GM19372 (cell line): ENCODE results near the gene TKT.

Experiments
- ATAC-seq: cut with Tn5 transposase; IDR thresholded peaks from one replicate; pipeline ENCODE4 v1.9.1; 2021; ENCODE audit warnings: mild to moderate bottlenecking, low read depth, moderate library complexity; ENCODE audit not compliant: unreplicated experiment

TKT gene

DNA sequence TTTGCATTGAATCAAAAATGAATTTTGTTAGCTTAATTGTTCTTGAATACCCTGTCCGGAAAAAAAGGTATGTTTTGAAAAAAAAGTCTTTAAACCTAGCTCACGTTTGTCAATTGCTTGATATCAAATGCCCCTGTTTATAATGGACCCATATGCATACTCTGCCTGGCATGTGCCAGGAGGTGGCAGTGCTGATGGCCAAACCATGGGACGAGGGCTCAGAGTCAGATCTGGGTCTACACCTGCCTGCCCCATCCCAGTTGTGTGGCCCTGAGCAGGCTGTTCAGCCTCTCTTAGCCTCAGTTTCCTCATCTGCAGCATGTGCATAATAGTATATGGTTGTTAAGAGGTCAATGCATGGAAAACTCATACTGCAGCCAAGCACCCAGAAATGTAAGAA lies 56.0 kb downstream of the TKT start:
- no peak for ATAC-seq

DNA sequence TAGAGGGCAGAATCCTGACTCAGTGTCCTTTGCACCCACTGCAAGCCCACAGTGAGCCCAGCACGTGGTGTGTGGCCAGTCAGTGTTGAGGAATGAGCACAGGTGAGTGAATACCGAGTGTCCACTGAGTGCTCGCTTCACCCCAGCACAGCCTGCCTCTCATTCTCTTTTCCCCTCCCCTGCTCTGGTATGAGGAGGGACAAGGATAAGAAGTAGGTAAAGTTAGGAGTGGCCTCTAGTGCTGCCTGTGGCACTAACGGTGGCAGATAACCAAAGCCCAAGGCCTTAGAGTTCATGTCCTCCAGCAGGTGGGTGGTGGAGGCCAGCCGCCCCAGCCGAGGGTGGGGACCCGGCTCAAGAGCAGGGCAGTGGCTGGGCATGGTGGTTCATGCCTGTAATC lies 56.8 kb downstream of the TKT start:
- no peak for ATAC-seq

DNA sequence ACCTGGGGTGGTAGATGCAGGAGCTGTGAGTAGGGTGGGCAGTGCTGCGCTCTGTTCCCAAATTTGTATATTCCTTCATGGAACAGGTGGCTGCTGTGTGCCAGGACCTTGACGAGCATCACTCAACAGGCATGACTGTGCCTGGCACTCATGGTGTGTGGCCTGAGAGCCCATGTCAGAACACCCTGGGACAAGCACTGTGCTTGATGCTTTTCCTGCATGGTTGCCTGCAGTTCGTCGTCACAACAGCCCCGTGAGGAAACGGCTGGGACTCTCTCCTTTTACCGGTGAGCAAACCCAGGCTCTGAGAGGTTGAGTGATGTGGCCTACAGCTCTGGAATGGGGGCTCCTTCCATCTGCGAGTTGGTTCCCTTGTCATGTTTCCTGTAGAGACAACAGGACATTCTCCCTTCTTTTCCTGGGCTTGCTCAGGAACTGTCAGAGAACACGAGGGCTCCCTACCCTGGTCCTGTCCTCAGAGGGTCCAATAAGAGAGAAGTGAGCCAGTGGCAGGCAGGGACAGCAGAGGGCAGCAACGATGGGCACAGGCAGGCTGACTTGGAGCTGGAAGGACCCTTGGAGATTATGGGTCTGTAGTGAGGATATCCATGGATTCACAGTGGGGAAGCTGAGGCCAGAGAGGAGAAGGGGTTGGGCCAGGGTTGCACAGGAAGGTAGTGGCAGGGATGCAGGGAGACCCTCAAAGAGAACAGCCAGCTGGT lies 57.4 kb downstream of the TKT start:
- ATAC-seq, result no peak

DNA sequence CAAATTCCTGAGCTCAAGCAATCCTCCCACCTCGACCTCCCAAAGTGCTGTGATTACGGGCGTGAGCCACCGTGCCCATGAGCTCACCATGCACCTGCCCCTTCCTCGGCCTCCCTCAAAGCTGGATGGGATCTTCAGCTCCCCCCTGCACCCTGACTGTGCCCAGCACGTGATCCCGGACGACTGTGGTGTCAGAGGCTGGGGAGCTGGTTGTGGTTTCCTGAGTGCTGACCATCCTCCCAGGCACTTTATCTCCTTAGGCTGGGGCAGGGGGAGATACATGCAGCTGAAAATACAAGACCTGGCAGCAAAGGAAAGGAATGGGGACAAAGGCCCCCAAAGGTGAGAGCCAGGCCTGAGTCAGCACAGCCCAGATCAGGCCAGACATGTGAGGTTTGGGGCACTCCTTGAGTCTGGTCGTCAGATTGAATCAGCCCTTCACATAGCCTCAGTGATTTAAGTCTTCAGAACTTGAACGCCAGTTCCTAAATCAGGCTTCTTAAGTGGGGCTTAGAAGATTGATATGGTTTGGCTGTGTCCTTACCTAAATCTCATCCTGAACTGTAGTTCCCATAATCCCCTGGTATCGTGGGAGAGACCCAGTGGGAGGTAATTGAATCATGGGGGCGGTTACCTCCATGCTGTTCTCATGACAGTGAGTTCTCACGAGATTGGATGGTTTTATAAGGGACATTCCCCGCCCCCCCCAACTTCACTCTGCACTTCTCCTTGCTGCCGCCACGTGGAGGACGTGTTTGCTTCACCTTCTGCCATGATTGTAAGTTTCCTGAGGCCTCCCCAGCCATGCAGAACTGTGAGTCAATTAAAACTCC lies 59.0 kb downstream of the TKT start:
- peak; percentile 46 for ATAC-seq

DNA sequence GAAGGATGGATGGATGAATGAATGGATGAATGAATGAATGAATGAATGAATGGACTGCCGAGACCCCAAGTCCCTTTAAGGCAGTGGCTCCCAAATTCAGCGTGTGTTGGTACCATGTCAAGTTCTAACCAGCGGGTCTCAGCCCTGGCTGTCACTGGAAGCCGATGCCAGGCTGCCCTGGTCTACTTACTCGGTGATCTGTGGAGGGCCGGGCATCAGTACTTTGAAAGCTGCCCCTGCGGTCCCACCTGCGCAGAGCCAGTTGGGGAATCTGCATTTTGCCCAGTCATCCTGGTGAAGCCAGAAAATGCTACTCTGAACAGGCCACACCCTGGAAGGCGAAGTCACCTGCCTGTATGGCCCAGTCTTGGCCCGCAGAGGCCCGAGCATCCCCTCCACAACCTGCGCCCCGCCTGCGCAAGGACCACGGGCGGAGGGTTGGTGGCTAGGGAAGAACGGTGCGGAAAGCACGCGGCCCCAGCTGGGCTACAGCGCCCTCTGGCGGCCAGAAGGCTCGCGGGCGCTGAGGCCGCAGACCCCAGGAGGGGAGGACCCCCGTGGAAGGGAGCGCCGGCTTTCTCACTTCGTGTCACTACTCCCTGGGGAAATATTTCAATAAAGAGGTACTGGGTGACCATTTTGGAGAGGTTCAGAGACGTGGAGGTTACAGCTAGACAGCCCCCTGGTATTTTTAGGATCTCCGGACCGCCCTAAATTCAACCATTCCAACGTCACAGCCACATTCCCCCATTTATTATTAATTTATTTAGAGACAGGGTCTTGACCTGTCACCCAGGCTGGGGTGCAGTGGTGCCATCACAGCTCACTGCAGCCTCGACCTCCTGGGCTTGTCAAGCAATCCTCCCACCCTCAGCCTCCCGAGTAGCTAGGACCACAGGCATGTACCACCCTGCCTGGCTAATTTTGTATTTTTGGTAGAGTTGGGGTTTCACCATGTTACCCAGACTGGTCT lies 59.9 kb downstream of the TKT start:
- ATAC-seq, result no peak

DNA sequence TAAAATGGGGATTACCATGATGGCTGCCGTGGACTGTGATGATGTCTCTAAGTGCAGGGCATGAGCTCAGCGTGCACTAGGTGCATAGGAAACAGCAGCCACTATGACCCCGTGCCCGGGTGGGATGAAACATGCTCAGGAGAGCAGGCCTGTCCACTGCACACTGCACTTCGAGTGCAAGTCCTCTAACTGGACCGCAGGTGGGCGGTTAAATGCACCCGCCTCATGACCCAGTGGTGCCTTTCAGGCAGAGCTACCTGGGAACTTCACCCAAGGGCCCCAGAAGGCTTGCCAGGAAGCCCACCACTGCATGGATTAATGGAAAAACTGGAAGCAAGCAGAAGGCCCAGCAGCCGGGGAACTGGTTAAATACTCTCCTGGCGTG lies 60.8 kb downstream of the TKT start:
- ATAC-seq, result no peak

DNA sequence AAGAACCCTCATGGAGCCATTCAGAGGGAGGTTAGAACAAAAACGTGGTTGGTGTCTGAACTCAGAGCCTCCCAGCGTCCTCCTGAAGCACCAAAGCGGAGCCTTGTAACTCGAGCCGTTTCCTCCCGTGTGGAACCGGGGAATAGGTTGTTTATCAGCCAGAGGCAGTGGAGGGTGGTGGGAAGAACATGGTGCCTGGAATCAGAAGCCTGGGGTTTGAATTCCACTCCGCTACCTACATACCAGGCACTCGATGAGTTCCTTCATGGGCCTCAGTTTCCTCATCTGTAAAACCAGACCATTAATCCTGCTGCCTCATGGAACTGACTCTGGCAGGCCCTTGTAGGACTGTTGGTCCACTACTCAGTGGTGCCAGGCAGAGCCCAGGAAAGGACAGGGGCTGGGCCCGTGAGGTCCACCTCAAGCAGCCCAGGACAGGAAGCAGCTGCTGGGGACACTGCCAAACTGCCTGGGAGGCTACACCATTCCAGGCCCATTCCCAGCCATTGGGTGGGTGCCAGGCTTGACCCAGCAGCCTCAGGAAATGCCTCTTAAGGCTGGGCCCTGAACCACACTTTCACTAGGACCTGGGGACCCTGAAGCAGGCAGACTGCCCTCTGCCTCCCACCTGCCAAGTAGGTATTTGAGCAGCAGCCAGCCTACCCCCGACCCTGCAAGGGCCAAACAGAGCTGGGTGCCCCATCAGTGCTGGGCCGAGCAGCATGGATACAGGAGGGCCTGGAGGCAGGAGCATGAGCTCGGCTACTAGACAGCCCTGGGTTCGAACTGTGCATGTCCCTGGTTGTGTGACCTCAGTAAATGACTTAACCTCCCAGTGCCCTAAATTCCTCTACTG lies 61.4 kb downstream of the TKT start:
- ATAC-seq, result no peak

DNA sequence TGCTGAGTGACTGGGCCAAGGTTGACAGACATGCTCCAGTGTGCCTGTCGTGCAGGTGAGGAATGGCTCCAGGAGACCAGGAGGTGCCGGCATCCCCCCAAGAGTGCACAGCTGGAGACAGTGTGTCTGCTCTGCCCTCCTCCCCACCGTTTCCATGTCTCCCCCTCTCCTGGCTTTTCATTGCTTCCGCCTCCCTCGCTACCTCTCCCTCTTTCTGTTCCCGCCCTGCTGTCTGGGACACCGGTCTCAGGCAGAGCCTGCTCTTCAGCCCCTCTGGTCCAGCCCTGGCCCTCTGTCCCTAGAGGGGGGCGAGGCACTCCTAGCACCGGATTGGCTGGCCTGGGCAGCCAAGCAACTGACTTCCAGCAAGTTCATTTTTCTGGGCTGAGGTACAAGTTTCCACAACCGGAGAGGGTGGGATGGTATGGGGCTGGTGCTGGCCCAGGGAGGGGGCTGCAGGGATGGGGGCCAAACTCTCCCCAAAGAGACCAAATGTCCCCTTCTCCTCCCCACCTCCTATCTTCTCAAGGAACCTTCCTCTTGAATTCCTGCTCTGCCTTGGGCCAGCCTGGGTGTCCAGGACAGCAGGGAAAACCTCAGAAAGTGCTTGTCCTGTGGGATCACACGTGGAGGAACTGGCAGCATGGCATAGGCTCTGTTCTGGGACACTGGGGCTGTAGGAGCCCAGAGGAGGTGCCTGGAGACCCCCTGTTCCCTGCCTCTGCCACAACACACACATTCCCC lies 62.2 kb downstream of the TKT start:
- ATAC-seq, result no peak

DNA sequence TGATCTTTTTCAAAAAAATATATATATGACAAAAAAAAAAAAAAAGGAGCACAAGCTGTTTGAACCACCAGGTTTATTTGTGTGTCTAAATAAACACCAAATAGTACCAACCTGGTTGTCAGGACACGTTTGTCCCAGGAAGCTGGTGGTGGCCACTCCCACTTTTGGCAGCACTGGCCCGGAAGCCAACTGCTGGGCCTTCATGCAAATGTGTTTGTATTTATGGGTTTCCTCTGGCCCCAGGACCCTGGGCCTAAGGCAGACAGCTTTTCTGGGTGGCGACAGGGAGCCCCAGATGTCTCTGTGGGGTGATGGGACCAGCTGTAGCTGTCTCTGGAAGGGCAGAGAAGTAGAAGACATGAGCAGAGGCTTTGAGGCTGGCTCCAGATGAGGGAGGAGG lies 63.2 kb downstream of the TKT start:
- ATAC-seq, result no peak

DNA sequence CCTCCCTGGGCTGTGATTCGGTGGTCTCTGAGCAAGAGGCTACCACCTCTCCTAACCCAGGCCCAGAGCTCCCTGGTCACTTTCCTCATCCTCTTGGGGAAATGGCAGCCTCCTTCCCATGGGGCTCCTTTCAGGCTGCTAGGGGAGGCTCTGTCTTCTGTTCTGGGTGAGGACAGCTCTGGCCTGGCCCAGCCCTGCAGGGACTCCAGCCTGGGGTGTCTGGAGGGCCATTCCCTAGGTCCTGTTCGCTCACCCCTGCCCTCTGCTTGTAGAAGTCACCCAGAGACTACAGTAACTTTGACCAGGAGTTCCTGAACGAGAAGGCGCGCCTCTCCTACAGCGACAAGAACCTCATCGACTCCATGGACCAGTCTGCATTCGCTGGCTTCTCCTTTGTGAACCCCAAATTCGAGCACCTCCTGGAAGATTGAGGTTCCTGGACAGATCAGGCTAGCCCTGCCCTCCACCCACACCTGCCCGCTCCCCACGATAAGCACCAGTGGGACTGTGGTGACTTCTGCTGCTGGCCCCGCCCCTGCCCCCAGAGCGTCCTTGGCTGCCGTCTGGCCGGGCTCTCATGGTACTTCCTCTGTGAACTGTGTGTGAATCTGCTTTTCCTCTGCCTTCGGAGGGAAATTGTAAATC lies 63.9 kb downstream of the TKT start:
- no peak for ATAC-seq

DNA sequence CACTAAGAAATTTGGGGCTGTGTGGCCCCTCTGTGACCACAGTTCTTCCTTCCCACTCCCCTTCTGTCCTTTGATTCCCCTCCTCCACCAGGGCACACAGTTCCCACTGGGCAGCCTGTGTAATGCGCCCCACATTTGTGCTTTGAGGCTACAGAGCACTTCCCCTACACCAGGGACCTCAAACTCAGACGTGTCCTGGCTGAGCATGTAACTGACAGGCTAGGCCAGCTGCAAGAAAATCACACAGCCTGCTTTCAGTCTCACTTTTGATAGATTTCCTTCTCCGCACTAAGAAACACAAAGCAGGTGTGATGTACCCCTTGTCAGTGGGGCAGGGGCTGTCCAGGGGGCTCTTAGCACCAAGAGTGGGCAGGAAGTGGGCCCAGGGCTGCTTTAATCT lies 65.2 kb downstream of the TKT start:
- no peak for ATAC-seq

DNA sequence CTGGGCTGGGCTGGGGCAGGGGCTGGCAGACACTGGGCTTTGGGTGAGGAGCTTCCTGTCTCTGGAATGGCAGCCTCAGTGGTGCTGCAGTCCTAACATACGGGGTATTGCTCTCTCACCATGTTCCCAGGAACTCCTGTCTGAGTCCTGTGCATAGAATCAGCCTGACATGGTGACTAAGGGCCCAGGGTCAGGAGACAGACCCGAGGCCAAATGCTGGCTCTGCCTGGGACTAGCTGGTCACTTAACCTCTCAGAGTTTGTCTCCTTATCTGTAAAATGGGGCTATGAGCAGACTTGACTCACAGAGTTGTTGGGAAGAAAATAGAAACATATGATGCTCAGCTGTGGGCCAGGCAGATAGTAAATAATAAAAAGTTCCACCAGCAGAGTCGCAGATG lies 66.5 kb downstream of the TKT start:
- ATAC-seq, result no peak

DNA sequence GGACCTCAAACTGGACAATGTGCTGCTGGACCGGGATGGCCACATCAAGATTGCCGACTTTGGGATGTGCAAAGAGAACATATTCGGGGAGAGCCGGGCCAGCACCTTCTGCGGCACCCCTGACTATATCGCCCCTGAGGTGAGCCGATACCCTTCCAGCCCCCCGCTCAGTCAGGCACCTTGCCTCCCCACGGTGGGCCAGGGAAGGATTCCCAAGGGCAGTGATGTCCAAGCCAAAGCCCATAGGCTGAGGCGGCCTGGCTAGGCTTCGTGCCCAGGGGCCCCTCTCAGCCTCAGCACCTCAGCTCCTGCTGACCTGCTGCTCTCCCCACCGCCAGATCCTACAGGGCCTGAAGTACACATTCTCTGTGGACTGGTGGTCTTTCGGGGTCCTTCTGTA lies 67.1 kb downstream of the TKT start:
- no peak for ATAC-seq

DNA sequence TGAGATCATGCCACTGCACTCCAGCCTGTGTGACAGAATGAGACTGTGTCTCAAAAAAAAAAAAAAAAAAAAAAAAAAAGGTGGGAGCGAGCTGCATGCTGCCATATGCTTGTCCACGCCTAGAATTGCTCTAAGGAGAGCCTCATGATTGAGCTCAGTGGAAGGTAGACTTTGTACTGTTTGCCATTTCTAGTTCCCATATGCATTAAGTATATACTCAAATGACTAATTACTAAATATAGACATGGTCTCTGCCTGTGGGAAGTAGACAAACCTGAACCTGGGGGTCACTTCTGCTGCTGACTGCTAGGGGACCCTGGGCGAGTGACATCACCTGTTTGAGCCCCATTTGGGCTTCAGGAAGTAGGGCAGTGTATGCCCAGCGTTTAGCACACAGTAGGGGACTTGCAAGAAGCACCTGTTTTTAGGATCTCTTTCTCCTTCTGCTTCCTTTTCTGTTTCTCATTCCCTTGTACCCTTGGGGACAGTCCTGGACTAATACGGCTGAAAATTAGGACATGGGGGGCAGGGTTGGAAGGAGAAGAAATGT lies 67.6 kb downstream of the TKT start:
- ATAC-seq, result no peak

DNA sequence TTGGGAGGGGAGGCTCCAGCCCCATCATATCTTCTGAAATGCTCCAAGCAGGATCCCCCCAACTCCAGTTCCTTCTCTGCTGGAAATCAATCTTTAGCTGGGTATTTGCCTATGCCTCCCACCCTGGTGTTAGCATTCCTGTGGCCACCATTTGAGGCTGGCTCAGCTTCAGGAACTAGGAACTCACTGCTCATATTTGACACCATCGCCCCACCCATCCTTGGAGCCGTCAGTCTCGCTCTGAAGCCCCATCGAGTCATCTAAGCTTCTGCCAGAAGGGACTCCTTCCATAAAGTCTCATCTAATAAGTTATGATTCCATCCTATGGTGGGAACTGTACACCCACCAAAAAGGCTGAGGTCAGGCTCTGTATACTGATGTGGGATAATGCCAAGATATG lies 68.4 kb downstream of the TKT start:
- no peak for ATAC-seq

DNA sequence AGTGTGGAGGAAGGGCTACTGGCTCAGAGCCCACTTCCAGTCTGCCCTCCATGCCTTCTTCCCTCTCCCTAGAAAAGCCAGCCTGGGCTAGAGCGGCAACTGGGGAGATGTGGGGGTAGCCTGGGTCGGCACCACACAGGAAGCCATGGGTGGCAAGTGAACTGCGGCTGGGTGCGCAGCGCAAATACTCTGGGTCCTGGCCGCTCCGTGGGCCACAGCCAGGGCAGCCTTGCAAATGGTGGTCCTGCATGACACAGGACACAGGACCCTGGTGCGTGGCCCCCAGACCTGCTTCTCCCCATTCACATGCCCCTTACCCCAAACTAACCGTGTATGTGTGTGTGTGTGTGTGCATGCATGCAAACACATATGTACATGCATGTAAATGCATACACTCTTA lies 69.1 kb downstream of the TKT start:
- no peak for ATAC-seq

DNA sequence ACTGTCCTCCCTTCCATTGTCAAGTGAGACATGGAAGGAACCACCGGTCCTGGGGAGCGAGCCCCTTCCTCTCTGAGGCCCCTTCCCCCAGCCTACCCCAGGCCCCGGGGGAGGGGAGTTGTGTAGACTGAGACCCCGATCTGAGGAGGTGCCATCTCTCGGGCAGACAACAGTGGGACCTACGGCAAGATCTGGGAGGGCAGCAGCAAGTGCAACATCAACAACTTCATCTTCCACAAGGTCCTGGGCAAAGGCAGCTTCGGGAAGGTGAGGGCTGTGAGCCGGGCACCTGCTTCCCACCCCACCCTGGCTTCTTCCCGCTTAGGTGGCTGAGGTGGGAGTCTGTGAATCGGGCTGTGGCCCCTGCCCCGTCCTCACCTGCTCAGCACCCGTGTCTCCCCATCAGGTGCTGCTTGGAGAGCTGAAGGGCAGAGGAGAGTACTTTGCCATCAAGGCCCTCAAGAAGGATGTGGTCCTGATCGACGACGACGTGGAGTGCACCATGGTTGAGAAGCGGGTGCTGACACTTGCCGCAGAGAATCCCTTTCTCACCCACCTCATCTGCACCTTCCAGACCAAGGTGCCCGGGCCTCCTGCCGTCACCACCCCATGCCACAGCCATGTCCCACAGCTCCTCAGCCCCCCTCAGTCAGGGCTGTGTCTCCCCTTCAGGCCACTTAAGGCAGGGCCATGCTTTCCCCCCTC lies 69.9 kb downstream of the TKT start:
- ATAC-seq, result no peak

DNA sequence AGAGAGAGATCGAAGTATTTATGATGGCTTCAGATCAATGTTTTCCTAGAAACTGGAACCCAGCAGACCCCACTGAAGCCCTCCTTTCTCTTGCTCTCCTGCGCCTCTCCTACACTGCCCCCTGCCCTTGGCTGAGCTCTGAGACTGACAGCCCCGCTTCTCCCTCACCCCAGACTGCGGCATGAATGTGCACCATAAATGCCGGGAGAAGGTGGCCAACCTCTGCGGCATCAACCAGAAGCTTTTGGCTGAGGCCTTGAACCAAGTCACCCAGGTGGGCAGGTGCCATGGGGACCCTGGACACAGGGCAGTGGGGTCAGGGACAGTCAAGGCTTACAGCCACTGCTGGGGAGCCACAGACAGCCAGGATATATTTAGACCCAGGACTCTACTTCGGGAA lies 71.1 kb downstream of the TKT start:
- no peak for ATAC-seq
